H1 (cell line): Measurements from ENCODE around the gene HLA-DMB. TPM values are rescaled to one million over a fixed set of nuclear protein-coding genes. Genes with fewer than 3 reads are reported as not detected.
A peak's percentile ranks its signal among the peaks of the same experiment; 100 is the strongest.

Source experiments
- CBX8 ChIP-seq: fragments of 300-800, 300-1000 bp; sonication (generic); IDR thresholded peaks from 2 replicates; pipeline ENCODE4 v1.7.1; 2016; ENCODE audit warnings: low read depth, low read length, borderline replicate concordance
- GABPA ChIP-seq: IDR thresholded peaks from 2 replicates; pipeline ENCODE4 v1.6.1; 2011; ENCODE audit warnings: mild to moderate bottlenecking, low read length, moderate library complexity, borderline replicate concordance; ENCODE audit not compliant: insufficient read depth
- KDM5A ChIP-seq: fragments of 200-600 bp; IDR thresholded peaks from 2 replicates; pipeline ENCODE4 v1.7.1; 2012; ENCODE audit warnings: mild to moderate bottlenecking, low read length, inconsistent platforms, mixed read lengths
- NRF1 ChIP-seq: IDR thresholded peaks from 2 replicates; pipeline ENCODE4 v1.6.1; 2011; ENCODE audit warnings: mild to moderate bottlenecking, low read depth, low read length, improper control_type of control experiment
- PHF8 ChIP-seq: fragments of 200-600 bp; sonication (generic); conservative IDR thresholded peaks from 2 replicates; pipeline ENCODE4 v1.7.1; 2012; ENCODE audit warnings: low read depth, mild to moderate bottlenecking, inconsistent platforms, low read length, moderate library complexity
- POLR2A ChIP-seq, 2 experiments: IDR thresholded peaks; 1 replicate in 1 of 2; 2 replicates in 1 of 2; pipeline ENCODE4 v1.6.1; 2011; ENCODE audit warnings: low read depth in 2 of 2, low read length in 2 of 2, mild to moderate bottlenecking in 2 of 2; ENCODE audit errors: control extremely low read depth in 1 of 2
- RBBP5 ChIP-seq: IDR thresholded peaks from 2 replicates; pipeline ENCODE4 v1.7.1; 2012; ENCODE audit warnings: low read depth, mild to moderate bottlenecking, inconsistent platforms, low read length, moderate library complexity, borderline replicate concordance
- RFX5 ChIP-seq: IDR thresholded peaks from 2 replicates; pipeline ENCODE4 v1.6.1; 2011; ENCODE audit warnings: low read depth, low read length, improper control_type of control experiment, borderline replicate concordance
- RNF2 ChIP-seq: fragments of 200-900, 300-1000 bp; sonication (generic); IDR thresholded peaks from 2 replicates; pipeline ENCODE4 v1.7.1; 2016; ENCODE audit warnings: borderline replicate concordance, low read depth, mild to moderate bottlenecking, antibody characterized with exemption, low read length; ENCODE audit not compliant: poor library complexity, severe bottlenecking; ENCODE audit errors: missing control alignments
- SAP30 ChIP-seq: fragments of 300-600 bp; sonication (generic); IDR thresholded peaks from 2 replicates; pipeline ENCODE4 v1.7.1; 2012; ENCODE audit warnings: low read length, moderate library complexity, mild to moderate bottlenecking, inconsistent platforms; ENCODE audit not compliant: insufficient read depth, insufficient replicate concordance
- SP4 ChIP-seq: IDR thresholded peaks from 2 replicates; pipeline ENCODE4 v1.6.1; 2012; ENCODE audit warnings: low read length, inconsistent platforms
- SRF ChIP-seq: IDR thresholded peaks from 2 replicates; pipeline ENCODE4 v1.6.1; 2011; ENCODE audit warnings: mild to moderate bottlenecking, low read depth, low read length, moderate library complexity
- YY1 ChIP-seq: IDR thresholded peaks from 2 replicates; pipeline ENCODE4 v1.6.1; 2011; ENCODE audit warnings: low read depth, mild to moderate bottlenecking, low read length
- polyA plus RNA-seq, 7 experiments: library from polyadenylated mRNA; depleted of rRNA in 3 of 7; stranded (reverse) in 5 of 7; unstranded in 2 of 7; fragments of >200 nt in 5 of 7; fragments of 200-250 nt in 2 of 7; gene quantifications; 1 replicate in 5 of 7; 2 replicates in 1 of 7; 4 replicates in 1 of 7; pipeline versions ENCODE4 v1.2.1 to v1.2.3, GENCODE V29; 2011 to 2013; ENCODE audit warnings: missing spikeins in 2 of 7, mixed read lengths in 2 of 7
- total RNA-seq: library from RNA; stranded (reverse); fragmentation: NEBNext Ultra II Directional; extraction: Animal tissue kit (Norgen Biotek cat#: 25700); gene quantifications from 2 replicates; pipeline ENCODE4 v1.2.1, GENCODE V29; 2021
- TF ChIP-seq, protein P1 (sequence below): IDR thresholded peaks from 2 replicates; pipeline ENCODE4 v1.6.1; 2012; ENCODE audit warnings: inconsistent platforms
- TF ChIP-seq, protein P2 (sequence below): IDR thresholded peaks from 2 replicates; pipeline ENCODE4 v1.6.1; 2011; ENCODE audit warnings: low read length, improper control_type of control experiment
- TF ChIP-seq, protein P3 (sequence below): IDR thresholded peaks from 2 replicates; pipeline ENCODE4 v1.6.1; 2012; ENCODE audit warnings: inconsistent platforms

The HLA-DMB gene
- total and polyA plus RNA-seq, 2 of the 8 experiments (the other 6 are each of a cell fraction or from before 2014, with no cell fraction given) = 2.7 to 4.7 TPM

DNA sequence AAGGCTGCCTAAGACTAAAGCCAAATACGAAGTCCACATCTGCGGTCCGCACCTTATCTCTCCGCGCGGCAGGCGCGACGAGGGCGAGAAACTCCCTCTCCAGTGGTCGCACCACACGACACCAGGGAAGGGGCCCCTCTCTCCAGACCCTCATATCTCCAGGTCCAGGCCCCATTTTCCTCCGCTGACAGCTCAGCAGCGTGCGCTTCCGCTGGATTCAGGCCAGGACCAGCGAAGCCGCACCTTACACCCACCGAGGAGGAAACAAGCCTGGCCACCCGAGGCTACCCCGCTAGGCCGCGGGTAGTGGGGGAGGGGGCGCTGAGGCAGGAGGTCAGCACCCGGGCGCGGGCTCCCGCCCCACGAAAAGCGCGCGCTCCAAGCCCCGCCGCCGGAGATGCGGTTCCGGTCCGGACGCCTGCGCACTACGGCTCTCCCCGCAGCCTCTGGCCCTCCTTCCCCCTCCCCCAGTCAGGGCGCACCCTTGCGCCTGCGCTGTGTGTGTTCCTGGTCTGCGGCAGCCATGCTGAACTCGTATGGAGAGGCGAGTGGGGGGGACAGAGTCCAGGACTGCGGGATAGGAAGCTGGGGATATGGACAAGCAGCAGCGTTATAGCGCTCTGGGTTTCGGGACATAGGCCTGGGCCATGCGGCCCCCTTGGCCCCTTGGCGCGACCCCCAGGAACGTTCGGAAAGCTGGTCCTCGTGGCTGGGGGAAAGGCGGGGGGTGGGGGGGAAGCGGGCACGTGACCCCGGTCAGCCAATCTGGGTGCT is 27.5 kb upstream of the HLA-DMB start, which contains the start of gene BRD2 (continued):
- TF ChIP-seq RFX5 (0 out of 2 replicates have a peak, but pooled peaks have one; percentile 1), NRF1 (peak; percentile 92), POLR2A (IDR thresholded peaks at IDR 0.05; ENCODE audit: control extremely low read depth in 1 of 2, low read depth in 2 of 2, low read length in 2 of 2) (peak in 1 of 2 experiments; percentile 55; a peak in 2 of 3 replicates), SAP30 (peak; percentile 82), SRF (no peak), RBBP5 (0 out of 2 replicates have a peak, but pooled peaks have one; percentile 58), KDM5A (no peak), CBX8 (no peak), YY1 (peak; percentile 91), GABPA (no peak), RNF2 (no peak), SP4 (0 out of 2 replicates have a peak, but pooled peaks have one; percentile 47), PHF8 (peak; percentile 73)
- TF ChIP-seq, protein P1, sequence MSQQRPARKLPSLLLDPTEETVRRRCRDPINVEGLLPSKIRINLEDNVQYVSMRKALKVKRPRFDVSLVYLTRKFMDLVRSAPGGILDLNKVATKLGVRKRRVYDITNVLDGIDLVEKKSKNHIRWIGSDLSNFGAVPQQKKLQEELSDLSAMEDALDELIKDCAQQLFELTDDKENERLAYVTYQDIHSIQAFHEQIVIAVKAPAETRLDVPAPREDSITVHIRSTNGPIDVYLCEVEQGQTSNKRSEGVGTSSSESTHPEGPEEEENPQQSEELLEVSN = no peak
- TF ChIP-seq, protein P2, sequence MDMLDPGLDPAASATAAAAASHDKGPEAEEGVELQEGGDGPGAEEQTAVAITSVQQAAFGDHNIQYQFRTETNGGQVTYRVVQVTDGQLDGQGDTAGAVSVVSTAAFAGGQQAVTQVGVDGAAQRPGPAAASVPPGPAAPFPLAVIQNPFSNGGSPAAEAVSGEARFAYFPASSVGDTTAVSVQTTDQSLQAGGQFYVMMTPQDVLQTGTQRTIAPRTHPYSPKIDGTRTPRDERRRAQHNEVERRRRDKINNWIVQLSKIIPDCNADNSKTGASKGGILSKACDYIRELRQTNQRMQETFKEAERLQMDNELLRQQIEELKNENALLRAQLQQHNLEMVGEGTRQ = peak; percentile 78; the same call in 1 of the 2 replicates
- TF ChIP-seq, protein P3, sequence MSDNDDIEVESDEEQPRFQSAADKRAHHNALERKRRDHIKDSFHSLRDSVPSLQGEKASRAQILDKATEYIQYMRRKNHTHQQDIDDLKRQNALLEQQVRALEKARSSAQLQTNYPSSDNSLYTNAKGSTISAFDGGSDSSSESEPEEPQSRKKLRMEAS = peak; percentile 82
